Fibroblast of lung (primary cell): ENCODE data around the gene TPST2. TPM values are rescaled to one million over a fixed set of nuclear protein-coding genes. Genes with fewer than 3 reads are reported as not detected.

Experiments used
- DNase-seq, 2 donors: peaks; one replicate each; pipeline versions ENCODE4 v3.0.0 to v3.0.0-alpha.2; 2010; ENCODE audit warnings: low read depth in 2 of 2
- H2AFZ ChIP-seq: 2 replicates; pipeline ENCODE4 v1.5.1; 2012; ENCODE audit warnings: low read length, control low read depth, inconsistent platforms
- H3K27ac ChIP-seq: 2 replicates; pipeline ENCODE4 v1.5.1; 2011; ENCODE audit warnings: low read length, control low read depth; ENCODE audit not compliant: insufficient read depth
- H3K27me3 ChIP-seq: 2 replicates; pipeline ENCODE4 v1.5.1; 2011; ENCODE audit warnings: mild to moderate bottlenecking, low read length; ENCODE audit not compliant: control insufficient read depth, insufficient read depth
- H3K36me3 ChIP-seq: 2 replicates; pipeline ENCODE4 v1.5.1; 2011; ENCODE audit warnings: low read length; ENCODE audit not compliant: control insufficient read depth, insufficient read depth
- H3K4me1 ChIP-seq: 2 replicates; pipeline ENCODE4 v1.5.1; 2011; ENCODE audit warnings: low read length; ENCODE audit not compliant: control insufficient read depth, insufficient read depth; ENCODE audit errors: extremely low read depth
- H3K4me2 ChIP-seq: 2 replicates; pipeline ENCODE4 v1.5.1; 2011; ENCODE audit warnings: low read length, control low read depth; ENCODE audit not compliant: insufficient read depth; ENCODE audit errors: extremely low read depth
- H3K4me3 ChIP-seq, 4 experiments: fragments of 200-600 bp in 1 of 4; sonication (generic) in 1 of 4; replicated peaks in 1 of 4; 2 replicates each; pipeline ENCODE4 v1.5.1; 2011 to 2016; ENCODE audit warnings: low read length in 4 of 4, low read depth in 3 of 4, mild to moderate bottlenecking in 3 of 4, control low read depth in 2 of 4, inconsistent platforms in 1 of 4, mixed read lengths in 1 of 4; ENCODE audit not compliant: insufficient read depth in 1 of 4; ENCODE audit errors: control extremely low read depth in 1 of 4
- H3K79me2 ChIP-seq: 2 replicates; pipeline ENCODE4 v1.5.1; 2012; ENCODE audit warnings: mild to moderate bottlenecking, low read length, inconsistent platforms; ENCODE audit not compliant: control insufficient read depth, insufficient read depth
- H3K9ac ChIP-seq: 2 replicates; pipeline ENCODE4 v1.5.1; 2011; ENCODE audit warnings: mild to moderate bottlenecking, low read length, control low read depth; ENCODE audit not compliant: insufficient read depth
- H3K9me3 ChIP-seq: 2 replicates; pipeline ENCODE4 v1.5.1; 2012; ENCODE audit warnings: low read depth, low read length; ENCODE audit not compliant: control insufficient read depth, insufficient read depth
- H4K20me1 ChIP-seq: 2 replicates; pipeline ENCODE4 v1.5.1; 2011; ENCODE audit warnings: low read length; ENCODE audit not compliant: control insufficient read depth, insufficient read depth; ENCODE audit errors: extremely low read depth
- EZH2 ChIP-seq: IDR thresholded peaks from 2 replicates; pipeline ENCODE4 v1.5.1; 2012; ENCODE audit warnings: low read length, control low read depth, mild to moderate bottlenecking; ENCODE audit errors: missing control alignments
- polyA plus RNA-seq, 2 donors: library from polyadenylated mRNA; depleted of rRNA in 1 of 2; stranded (reverse) in 1 of 2; unstranded in 1 of 2; fragments of >200 nt; gene quantifications; 2 replicates each; pipeline ENCODE4 v1.2.1, GENCODE V29; 2011 to 2012; ENCODE audit warnings: missing spikeins in 1 of 2
- total RNA-seq: library from RNA; depleted of rRNA; stranded (reverse); fragments of >200 nt; gene quantifications from 2 replicates; pipeline ENCODE4 v1.2.1, GENCODE V29; 2014
- TF ChIP-seq, protein P1 (sequence below), 2 donors: IDR thresholded peaks in 1 of 2; conservative IDR thresholded peaks in 1 of 2; 1 replicate in 1 of 2; 2 replicates in 1 of 2; pipeline ENCODE4 v1.5.1; 2011 to 2012; ENCODE audit warnings: low read length in 2 of 2, control low read depth in 1 of 2, inconsistent platforms in 1 of 2, low read depth in 1 of 2, mild to moderate bottlenecking in 1 of 2

Gene TPST2
- total and polyA plus RNA-seq, 2 donors (not counting 1 experiment from before 2014, with no cell fraction given) = 32.5 to 35.0 TPM

DNA sequence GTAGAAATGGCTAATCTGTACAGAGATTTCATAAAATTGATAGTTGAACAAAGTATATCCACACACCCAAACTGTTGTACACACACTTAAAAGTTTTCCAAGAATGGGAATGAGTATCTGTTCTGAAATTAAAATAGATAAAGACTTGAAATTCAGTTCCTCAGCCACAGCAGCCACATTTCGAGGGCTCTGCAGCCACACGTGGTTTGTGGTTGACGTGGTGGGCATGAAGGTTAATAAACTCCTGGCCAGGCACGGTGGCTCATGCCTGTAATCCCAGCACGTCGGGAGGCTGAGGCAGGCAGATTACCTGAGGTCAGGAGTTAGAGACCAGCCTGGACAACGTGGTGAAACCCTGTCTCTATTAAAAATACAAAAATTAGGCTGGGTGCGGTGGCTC, 24.0 kb downstream of the TPST2 start:
- H3K4me1 ChIP-seq = no peaks in the 10 kb centered on the region
- DNase-seq = no peak
- no peak overlapping the region for H3K4me2 ChIP-seq
- H4K20me1 ChIP-seq = no peaks in the 10 kb centered on the region
- no peaks in the 10 kb centered on the region for H3K27me3 ChIP-seq
- H3K9me3 ChIP-seq = no peaks in the 10 kb centered on the region
- peaks cover 3% of the 10 kb centered on the region for H3K79me2 ChIP-seq
- H3K36me3 ChIP-seq = no peaks in the 10 kb centered on the region
- H3K9ac ChIP-seq = no peak overlapping the region
- H2AFZ ChIP-seq = no peak overlapping the region
- H3K27ac ChIP-seq = no peak overlapping the region
- TF ChIP-seq, protein P1, sequence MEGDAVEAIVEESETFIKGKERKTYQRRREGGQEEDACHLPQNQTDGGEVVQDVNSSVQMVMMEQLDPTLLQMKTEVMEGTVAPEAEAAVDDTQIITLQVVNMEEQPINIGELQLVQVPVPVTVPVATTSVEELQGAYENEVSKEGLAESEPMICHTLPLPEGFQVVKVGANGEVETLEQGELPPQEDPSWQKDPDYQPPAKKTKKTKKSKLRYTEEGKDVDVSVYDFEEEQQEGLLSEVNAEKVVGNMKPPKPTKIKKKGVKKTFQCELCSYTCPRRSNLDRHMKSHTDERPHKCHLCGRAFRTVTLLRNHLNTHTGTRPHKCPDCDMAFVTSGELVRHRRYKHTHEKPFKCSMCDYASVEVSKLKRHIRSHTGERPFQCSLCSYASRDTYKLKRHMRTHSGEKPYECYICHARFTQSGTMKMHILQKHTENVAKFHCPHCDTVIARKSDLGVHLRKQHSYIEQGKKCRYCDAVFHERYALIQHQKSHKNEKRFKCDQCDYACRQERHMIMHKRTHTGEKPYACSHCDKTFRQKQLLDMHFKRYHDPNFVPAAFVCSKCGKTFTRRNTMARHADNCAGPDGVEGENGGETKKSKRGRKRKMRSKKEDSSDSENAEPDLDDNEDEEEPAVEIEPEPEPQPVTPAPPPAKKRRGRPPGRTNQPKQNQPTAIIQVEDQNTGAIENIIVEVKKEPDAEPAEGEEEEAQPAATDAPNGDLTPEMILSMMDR (conservative IDR thresholded peaks at IDR 0.05 in 1 of 2, IDR thresholded peaks at IDR 0.05 in 1 of 2; ENCODE audit: low read depth in 1 of 2, low read length in 2 of 2) = no peak
- no peak for TF ChIP-seq EZH2
- H3K4me3 ChIP-seq = no peak overlapping the region

DNA sequence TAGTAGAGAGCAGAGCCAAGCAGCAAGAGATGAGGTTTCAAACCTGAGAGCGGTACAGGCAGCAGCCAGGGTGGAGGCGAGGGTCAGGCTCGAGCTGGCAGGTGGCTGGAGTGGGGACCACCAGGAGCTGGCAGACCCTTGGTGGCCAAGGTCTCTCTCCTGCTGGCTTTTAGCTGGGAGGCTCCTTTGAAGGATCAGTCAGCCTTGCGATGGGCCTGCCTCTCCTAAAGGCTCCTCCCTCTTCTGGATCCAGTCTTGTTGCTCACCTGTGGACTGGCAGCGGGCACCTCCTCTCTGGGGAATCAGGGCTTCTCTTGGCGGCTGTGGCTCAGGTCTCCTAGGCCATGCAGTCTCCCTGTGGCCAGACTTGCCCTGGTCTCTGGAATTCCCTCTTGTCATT, 24.8 kb downstream of the TPST2 start:
- Histone ChIP-seq H3K4me1 (no peaks in the 10 kb centered on the region), H3K27me3 (no peaks in the 10 kb centered on the region), H3K79me2 (peaks cover 3% of the 10 kb centered on the region), H3K9me3 (no peaks in the 10 kb centered on the region), H3K27ac (no peak overlapping the region), H3K4me3 (no peak overlapping the region), H4K20me1 (no peaks in the 10 kb centered on the region), H2AFZ (no peak overlapping the region), H3K9ac (no peak overlapping the region), H3K4me2 (no peak overlapping the region), H3K36me3 (no peaks in the 10 kb centered on the region)
- TF ChIP-seq EZH2 = no peak
- no peak for DNase-seq

DNA sequence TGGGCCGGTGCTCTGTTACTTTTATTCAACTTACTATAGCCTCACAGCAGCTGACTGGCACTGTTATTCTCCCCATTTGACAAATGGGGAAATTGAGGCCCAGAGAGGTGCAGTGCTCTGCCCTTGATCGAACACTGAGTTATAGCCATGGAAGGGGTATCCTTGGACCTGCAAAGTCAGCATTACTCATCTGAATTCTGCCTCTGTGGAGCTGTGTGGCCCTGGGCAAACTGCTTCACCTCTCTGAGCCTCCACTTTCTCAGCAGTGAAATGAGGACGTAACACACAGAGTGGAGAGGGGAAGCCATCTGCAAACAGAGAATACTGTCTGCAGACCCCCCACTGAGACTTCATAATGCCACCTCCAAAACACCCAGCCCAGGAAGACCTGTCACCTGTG, 25.3 kb downstream of the TPST2 start:
- TF ChIP-seq EZH2 = no peak
- TF ChIP-seq, protein P1 (conservative IDR thresholded peaks at IDR 0.05 in 1 of 2, IDR thresholded peaks at IDR 0.05 in 1 of 2; ENCODE audit: low read depth in 1 of 2, low read length in 2 of 2) = no peak
- no peaks in the 10 kb centered on the region for H3K9me3 ChIP-seq
- H3K4me1 ChIP-seq = no peaks in the 10 kb centered on the region
- no peak overlapping the region for H3K9ac ChIP-seq
- peaks cover 3% of the 10 kb centered on the region for H3K79me2 ChIP-seq
- no peaks in the 10 kb centered on the region for H4K20me1 ChIP-seq
- H3K4me2 ChIP-seq = no peak overlapping the region
- no peak for DNase-seq
- no peak overlapping the region for H3K4me3 ChIP-seq
- H3K27ac ChIP-seq = no peak overlapping the region
- H2AFZ ChIP-seq = no peak overlapping the region
- no peaks in the 10 kb centered on the region for H3K27me3 ChIP-seq
- H3K36me3 ChIP-seq = no peaks in the 10 kb centered on the region
